Activated naive CD8-positive, alpha-beta T cell treated with anti-CD3 and anti-CD28 coated beads, Interleukin-2, amount 50 U/mL, for 24 hours (primary cell): ENCODE data around the gene RCVRN.
"Not testable (repeated sequence)": the region's sequence is repeated elsewhere in the genome, so short reads cannot be mapped to it uniquely, and the experiment has no call there.

ENCODE experiments used
- ATAC-seq: fragments of 150-1000 bp; cut with Tn5 transposase; one replicate; pipeline ENCODE4 v1.10.0; 2021
- DNase-seq: peaks from one replicate; pipeline ENCODE4 v3.0.0; 2021
- H3K27ac Mint-ChIP-seq: one replicate; pipeline ENCODE4 v1.8.0; 2021; ENCODE audit warnings: mild to moderate bottlenecking, mixed read lengths
- H3K27me3 Mint-ChIP-seq: one replicate; pipeline ENCODE4 v1.8.0; 2021; ENCODE audit warnings: mixed read lengths
- H3K36me3 Mint-ChIP-seq: one replicate; pipeline ENCODE4 v1.8.0; 2021; ENCODE audit warnings: low read depth, mixed read lengths
- H3K4me1 Mint-ChIP-seq: one replicate; pipeline ENCODE4 v1.8.0; 2021; ENCODE audit warnings: mixed read lengths
- H3K4me3 Mint-ChIP-seq: one replicate; pipeline ENCODE4 v1.8.0; 2021; ENCODE audit warnings: mild to moderate bottlenecking, moderate library complexity, mixed read lengths
- H3K9me3 Mint-ChIP-seq: one replicate; pipeline ENCODE4 v1.8.0; 2021; ENCODE audit warnings: mixed read lengths

RCVRN gene

DNA sequence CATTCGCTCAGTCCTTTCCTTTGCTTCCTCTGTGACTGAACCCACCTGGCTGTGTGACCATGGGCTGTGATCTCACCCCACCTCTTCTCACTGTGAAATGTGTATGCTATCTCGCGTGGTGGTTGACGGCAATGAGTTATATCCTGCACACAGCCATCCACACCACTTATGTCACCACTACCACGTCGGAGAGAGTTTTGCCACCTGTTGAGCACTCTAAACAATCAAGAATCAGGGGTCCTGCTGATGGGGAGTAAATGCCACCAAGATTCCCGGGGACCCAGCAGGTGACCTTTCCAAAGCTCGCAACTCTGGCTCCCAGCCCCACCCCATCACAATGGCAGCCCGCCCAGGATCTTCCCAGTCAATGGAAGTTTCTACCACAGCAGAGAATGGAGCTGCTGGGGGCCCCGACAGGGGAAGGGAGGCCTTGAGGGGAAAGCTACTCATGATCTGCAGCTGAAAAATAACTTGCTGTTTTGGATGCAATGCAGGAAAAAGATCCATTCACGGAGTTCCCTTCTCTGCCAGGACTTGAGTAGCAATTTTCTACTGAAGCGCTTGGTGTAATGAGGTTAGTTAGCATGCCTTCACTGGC, 26.2 kb upstream of the RCVRN start:
- Mint-ChIP-seq H3K36me3 (no peaks in the 10 kb centered on the region), H3K9me3 (no peaks in the 10 kb centered on the region), H3K27ac (no peak overlapping the region), H3K27me3 (no peaks in the 10 kb centered on the region), H3K4me3 (no peak overlapping the region), H3K4me1 (no peaks in the 10 kb centered on the region)
- DNase-seq = no peak
- ATAC-seq = no peak

DNA sequence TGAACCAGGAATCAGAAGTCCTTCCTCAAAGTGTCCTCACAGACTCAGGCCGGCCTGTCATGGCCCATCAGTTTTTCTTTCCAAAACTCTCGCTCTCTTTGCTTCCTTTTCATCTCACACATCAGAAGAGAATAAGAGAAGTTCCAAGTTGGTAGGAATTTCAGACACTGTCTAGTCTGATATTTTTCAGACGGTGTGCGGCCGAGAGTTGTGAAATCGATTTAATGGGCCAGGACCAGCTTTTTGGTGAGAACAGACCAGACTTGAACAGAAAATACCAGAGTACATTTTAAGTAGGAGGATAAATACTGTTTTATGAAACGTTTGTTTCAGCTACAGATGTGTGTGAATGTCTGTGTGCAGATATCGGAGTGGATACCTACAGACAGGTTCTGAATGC, 24.8 kb upstream of the RCVRN start:
- no peaks in the 10 kb centered on the region for H3K36me3 Mint-ChIP-seq

DNA sequence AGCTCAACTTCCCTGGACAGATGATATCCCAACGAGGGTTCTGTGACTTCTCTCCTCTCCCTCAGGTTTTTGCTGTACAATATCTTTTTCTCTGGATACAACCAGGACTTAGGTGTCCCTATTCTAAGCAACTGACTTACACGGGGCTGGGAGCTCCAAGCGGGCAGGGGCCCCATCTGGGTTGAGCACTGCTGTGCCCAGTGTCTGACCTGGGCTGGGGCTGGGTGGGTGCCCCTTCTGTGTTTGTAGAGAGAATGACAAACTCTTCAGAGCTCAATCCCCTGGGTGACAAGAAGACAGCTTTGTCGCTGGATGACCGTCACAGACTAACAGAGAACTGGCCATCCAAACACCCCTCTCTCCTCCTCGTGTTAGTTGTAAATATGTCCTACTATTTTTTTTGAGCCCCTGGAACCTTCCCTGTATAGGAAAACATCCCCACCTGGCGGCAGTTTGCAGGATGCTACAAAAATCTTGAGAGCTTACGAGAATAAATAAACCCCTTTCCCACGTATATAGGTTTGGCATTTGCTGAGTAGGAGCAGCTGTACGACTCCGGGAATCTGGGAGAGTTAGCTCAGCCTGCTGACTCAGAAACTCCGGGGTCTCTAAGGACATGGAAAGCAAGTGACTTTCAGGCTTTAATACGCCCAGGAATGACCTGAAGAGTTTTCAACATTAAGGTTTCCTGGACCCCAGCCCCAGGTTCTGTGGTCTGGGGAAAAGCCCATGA, 23.7 kb upstream of the RCVRN start:
- Mint-ChIP-seq H3K4me1 (no peaks in the 10 kb centered on the region), H3K4me3 (no peak overlapping the region), H3K9me3 (no peaks in the 10 kb centered on the region), H3K27me3 (no peaks in the 10 kb centered on the region), H3K27ac (no peak overlapping the region), H3K36me3 (no peaks in the 10 kb centered on the region)
- DNase-seq = no peak
- no peak for ATAC-seq

More for the DNA sequence above, 24.8 kb upstream of the RCVRN start:
- H3K27ac Mint-ChIP-seq = no peak overlapping the region
- no peaks in the 10 kb centered on the region for H3K9me3 Mint-ChIP-seq
- H3K27me3 Mint-ChIP-seq = no peaks in the 10 kb centered on the region
- H3K4me1 Mint-ChIP-seq = no peaks in the 10 kb centered on the region
- no peak overlapping the region for H3K4me3 Mint-ChIP-seq
- DNase-seq = no peak
- ATAC-seq = no peak

DNA sequence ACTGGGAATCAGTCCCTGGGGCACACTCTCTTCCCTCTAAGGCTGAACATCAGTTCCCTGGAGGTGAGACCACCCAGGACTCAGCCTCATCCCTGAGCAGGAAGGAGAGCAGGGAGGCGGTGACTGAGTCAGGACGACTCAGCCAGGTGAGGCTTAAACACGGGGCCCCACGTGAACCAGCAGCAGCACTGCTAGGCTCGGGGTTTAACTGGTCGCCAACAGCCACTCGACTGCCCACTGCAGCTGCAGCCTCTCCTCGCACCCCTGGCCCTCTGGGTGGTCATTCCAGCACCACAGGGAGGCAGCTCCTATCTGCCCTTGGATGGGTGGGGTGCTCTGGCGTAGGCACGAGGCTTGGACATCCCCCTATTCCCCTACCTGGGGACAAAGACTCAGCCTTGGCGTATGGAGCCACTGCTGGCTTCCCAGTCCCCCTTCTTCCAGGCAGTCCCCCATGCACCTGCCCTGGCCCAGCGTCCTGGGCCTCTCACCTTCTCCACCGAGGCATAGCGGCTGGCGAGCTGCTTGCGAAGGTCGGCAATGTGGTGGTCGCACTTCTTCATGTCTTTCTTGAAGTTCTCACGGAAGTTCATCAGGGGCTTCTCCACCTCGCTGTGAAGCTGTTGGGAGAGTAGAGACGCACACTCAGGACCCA, 21.2 kb upstream of the RCVRN start:
- Mint-ChIP-seq H3K36me3 (no peaks in the 10 kb centered on the region), H3K4me1 (no peaks in the 10 kb centered on the region), H3K27me3 (no peaks in the 10 kb centered on the region), H3K9me3 (no peaks in the 10 kb centered on the region), H3K27ac (no peak overlapping the region), H3K4me3 (no peak overlapping the region)
- no peak for DNase-seq
- no peak for ATAC-seq

DNA sequence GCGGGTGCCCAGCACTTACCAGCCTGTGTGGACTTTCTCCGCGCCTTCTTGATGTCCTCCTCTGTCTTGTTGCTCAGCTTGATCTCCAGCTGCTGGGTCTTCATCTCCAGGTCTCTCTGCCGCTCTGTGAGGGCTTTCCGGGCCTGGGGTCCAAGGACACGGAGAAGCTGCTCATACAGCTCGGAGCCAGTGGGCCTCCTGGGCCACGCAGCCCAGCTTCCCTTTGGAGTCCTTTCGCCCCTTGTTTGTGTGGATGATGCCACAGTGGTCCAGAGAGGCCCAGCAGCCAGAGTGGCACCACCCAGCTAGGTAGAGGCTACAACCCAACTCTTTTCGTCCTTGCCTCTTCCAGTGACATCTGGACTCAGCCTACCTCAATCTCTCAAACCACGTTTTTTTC, 20.4 kb upstream of the RCVRN start:
- ATAC-seq (no peak), DNase-seq (no peak)
- H3K36me3 Mint-ChIP-seq = no peaks in the 10 kb centered on the region
- H3K27me3 Mint-ChIP-seq = no peaks in the 10 kb centered on the region
- no peaks in the 10 kb centered on the region for H3K9me3 Mint-ChIP-seq
- no peaks in the 10 kb centered on the region for H3K4me1 Mint-ChIP-seq
- no peak overlapping the region for H3K27ac Mint-ChIP-seq
- no peak overlapping the region for H3K4me3 Mint-ChIP-seq

DNA sequence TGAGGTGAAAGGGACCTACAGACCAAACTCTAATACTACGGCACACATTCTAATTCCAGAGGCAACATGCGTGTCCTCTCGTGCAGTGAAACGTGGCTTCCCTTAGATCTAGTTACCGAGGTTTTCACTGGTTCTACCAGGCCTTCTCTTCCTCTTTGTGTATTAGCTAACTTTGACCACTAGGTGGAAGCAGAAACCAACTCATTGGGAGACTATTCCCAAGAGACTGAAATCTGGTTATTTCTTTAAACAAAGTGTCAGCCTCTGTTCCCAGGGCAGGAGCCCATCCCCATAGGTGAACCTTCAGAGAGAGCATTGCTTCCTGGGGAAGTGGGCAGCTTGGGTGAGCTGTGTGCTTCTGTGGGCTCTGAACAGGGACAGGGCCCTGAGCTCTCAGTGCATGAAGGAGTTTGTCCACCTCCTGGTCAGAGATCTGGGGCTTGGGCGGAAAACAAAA, 19.7 kb upstream of the RCVRN start:
- peak; percentile 3 for DNase-seq
- no peak overlapping the region for H3K27ac Mint-ChIP-seq
- no peaks in the 10 kb centered on the region for H3K4me1 Mint-ChIP-seq
- H3K36me3 Mint-ChIP-seq = no peaks in the 10 kb centered on the region
- peak; percentile 59 for ATAC-seq
- no peaks in the 10 kb centered on the region for H3K9me3 Mint-ChIP-seq
- no peak overlapping the region for H3K4me3 Mint-ChIP-seq
- no peaks in the 10 kb centered on the region for H3K27me3 Mint-ChIP-seq

DNA sequence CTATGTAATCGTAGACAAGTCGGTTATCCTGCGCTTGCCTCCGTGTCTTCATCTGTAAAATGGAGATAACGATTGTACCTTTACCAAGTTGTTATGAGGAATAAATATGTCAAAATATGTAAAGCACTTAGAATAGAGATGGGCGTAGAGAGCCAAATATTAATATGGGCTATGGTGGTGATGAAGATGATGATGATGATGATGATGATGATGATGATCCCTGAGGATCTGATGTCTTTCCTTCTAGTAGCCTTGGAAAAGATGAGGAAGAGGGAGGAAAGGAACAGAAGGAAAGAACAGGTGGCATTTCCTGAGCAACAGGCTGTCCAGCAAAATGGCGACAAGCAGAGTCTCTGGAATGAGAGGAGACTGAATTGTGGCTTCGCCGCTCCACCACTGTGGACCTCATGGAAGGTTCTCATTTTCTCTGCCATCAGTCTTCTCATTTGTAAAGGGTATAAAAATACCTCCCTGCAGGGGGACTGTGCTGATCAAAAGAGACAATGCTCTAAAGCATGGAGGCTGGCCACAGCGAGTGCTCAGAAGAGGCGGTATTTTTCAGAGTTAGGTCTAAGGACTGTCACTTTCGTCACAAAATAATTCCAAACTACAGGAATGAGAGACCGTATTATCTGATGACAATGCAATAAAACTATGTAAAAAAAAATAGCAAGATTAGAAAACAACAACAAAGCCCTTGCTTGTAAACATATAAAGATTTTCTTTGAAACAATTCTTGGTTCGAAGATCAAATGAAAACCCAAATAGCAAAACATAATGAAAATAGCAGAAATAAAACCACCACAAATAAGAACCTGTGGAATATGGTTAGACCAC, 17.2 kb upstream of the RCVRN start:
- Mint-ChIP-seq H3K27ac (no peak overlapping the region), H3K4me1 (no peaks in the 10 kb centered on the region), H3K36me3 (no peaks in the 10 kb centered on the region), H3K27me3 (no peaks in the 10 kb centered on the region), H3K4me3 (no peak overlapping the region), H3K9me3 (no peaks in the 10 kb centered on the region)
- no peak for DNase-seq
- ATAC-seq = no peak

DNA sequence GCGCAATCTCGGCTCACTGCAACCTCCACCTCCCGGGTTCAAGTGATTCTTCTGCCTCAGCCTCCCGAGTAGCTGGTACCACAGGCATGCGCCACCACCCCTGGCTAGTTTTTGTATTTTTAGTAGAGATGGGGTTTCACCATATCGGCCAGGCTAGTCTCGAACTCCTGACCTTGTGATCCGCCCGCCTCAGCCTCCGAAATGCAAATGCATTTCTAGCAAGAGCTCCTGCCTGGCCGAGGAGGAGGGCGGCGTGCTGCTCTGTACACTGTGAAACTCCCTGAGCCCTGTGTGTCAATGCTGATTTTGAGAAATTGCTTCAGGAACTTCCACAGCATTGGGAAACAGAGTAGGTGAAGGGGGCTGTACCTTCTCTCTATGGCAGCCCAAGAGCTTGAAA, 16.1 kb upstream of the RCVRN start:
- not testable (repeated sequence) for H3K4me1 Mint-ChIP-seq, H3K9me3 Mint-ChIP-seq, H3K27ac Mint-ChIP-seq, H3K36me3 Mint-ChIP-seq, ATAC-seq, H3K4me3 Mint-ChIP-seq, DNase-seq, H3K27me3 Mint-ChIP-seq

DNA sequence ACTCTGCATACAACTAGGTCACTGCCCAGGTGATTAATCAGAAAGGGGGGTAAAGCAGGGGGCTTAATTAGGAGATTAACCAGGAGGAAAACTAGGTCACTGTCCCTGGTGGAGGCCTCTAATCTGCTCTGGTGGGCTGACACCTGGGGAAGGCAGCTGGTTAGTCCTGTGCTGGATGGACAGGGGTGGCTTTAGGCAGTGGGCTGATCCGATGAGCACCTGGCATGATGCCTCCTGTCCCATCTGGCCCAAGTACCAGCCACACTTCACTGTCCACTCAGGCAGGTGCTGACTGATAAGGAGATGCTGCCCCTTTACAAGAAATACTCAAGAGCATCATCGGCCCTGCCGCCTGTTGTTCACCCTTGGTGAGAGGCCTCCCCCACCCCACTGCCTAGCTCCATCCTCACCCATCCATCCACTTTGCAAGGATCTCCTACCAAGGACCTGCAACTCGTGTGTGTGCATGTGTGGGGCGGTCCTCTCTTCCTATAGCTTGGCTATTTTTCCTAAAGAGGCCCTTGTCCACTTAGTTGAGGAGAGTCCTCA, 13.8 kb upstream of the RCVRN start:
- DNase-seq (no peak), ATAC-seq (no peak)
- Mint-ChIP-seq H3K36me3 (no peaks in the 10 kb centered on the region), H3K4me3 (no peak overlapping the region), H3K27me3 (no peaks in the 10 kb centered on the region), H3K4me1 (no peaks in the 10 kb centered on the region), H3K27ac (no peak overlapping the region), H3K9me3 (no peaks in the 10 kb centered on the region)

DNA sequence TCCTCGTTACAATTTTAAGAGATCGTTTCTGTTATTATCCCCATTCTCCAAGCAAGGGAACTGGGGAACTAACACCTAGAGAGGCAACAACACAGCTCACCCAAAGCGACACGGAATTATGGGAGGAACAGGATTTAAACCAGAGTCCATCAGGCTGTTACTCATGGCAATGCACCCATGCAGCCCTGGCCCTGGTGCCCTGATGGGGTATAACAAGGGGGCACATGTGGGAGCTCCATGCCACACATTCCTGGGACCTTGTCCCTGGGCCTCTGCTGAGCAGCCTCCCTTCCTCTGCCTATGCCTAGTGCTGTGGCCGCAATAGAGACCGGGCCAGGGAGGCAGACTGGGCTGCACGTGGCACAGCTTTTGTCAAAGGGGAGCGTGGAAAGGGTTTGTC, 13.3 kb upstream of the RCVRN start:
- H3K4me3 Mint-ChIP-seq = no peak overlapping the region
- no peaks in the 10 kb centered on the region for H3K4me1 Mint-ChIP-seq
- ATAC-seq (no peak), DNase-seq (no peak)
- H3K27ac Mint-ChIP-seq = no peak overlapping the region
- H3K27me3 Mint-ChIP-seq = no peaks in the 10 kb centered on the region
- no peaks in the 10 kb centered on the region for H3K9me3 Mint-ChIP-seq
- H3K36me3 Mint-ChIP-seq = no peaks in the 10 kb centered on the region

DNA sequence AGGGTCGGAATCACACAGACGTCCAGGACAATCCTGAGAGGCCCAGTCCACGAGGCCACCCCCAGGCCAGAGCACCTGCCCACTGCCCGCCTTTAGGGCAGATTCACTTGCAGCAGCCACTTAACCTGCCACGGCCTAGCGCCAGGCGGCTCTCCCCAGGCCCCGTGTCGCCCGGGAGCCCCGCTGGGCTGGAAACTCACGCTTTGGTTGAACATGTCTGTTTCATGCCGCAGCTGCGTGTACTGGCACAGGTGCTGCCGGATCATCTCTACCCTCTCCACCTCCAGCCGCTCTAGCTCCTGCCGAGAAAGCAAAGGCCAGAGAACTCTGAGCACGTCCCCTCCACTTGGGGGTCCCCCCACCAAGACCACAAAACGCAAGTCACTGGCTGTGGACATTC, 12.7 kb upstream of the RCVRN start:
- Mint-ChIP-seq H3K4me3 (no peak overlapping the region), H3K9me3 (no peaks in the 10 kb centered on the region), H3K4me1 (no peaks in the 10 kb centered on the region), H3K27ac (no peak overlapping the region), H3K36me3 (no peaks in the 10 kb centered on the region), H3K27me3 (no peaks in the 10 kb centered on the region)
- DNase-seq (no peak), ATAC-seq (no peak)

DNA sequence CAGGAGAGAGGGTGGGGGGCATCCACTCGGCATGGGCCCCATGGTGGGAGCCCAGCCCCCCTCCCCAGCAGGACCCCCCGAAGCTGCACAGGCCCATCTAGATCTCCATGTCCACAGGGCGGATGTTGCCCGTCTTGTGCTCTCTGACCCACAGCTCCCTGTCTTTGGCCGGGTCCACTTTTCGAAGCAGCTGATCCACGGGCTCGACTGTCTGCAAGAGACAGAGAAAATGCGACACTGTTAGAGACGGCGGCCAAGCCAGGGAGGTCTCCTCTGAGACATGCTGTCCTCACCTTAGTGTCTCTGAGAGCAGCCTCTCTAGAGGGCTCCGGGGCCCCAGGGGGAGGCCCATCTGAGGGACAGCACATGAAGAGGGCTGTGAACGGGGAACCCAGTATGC, 12.1 kb upstream of the RCVRN start:
- no peaks in the 10 kb centered on the region for H3K36me3 Mint-ChIP-seq
- H3K4me3 Mint-ChIP-seq = no peak overlapping the region

DNA sequence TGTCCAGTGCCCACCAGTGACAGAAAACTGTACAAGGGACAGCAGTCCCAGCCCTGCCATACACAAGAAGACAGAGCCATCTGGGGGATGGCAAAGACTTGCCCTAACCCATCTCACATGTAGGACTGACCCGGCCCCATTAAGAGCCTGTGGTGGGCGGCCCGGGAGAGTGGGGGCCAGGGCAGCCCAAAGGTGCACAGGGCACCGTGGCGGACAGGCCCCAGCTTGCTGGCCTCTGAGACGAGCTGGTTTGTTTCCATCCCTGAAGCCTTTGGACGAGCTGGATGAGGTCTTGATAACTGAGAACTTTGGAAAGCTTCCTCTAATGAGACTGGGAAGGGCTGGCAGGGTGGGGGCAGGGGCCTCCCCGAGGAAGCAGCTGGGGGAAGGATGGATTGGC, 11.0 kb upstream of the RCVRN start:
- Mint-ChIP-seq H3K4me1 (no peaks in the 10 kb centered on the region), H3K36me3 (no peaks in the 10 kb centered on the region), H3K27me3 (no peaks in the 10 kb centered on the region), H3K4me3 (no peak overlapping the region), H3K27ac (no peak overlapping the region), H3K9me3 (no peaks in the 10 kb centered on the region)
- ATAC-seq = no peak
- no peak for DNase-seq

More for the DNA sequence above, 12.1 kb upstream of the RCVRN start:
- ATAC-seq = no peak
- DNase-seq = no peak
- no peaks in the 10 kb centered on the region for H3K27me3 Mint-ChIP-seq
- no peak overlapping the region for H3K27ac Mint-ChIP-seq
- no peaks in the 10 kb centered on the region for H3K4me1 Mint-ChIP-seq
- no peaks in the 10 kb centered on the region for H3K9me3 Mint-ChIP-seq

DNA sequence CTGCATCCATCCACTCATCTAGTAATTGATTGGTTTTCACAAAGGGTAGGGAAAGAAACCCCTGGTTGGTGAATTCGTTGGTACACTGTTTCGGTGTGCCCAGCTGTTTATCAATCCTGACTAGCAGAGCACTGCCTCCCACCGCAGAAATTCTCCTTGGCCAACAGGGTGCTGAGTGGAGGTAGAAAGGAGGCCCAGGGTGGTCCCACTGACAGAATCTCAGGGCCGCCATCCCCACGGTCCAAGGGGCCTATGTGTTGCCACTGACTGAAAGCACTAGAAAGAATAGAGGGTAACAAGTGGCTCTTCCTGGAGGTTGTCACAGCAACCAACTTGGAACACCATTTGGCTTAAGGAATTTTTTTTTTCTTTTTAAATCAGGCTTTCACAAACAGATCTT, 8.4 kb upstream of the RCVRN start:
- no peaks in the 10 kb centered on the region for H3K27me3 Mint-ChIP-seq
- DNase-seq (no peak), ATAC-seq (no peak)
- H3K9me3 Mint-ChIP-seq = no peaks in the 10 kb centered on the region
- no peaks in the 10 kb centered on the region for H3K4me1 Mint-ChIP-seq
- H3K36me3 Mint-ChIP-seq = no peaks in the 10 kb centered on the region
- no peak overlapping the region for H3K27ac Mint-ChIP-seq
- H3K4me3 Mint-ChIP-seq = no peak overlapping the region
